Left cardiac atrium (tissue), 4 donors: ENCODE data around the gene C17orf113. TPM values are rescaled to one million over a fixed set of nuclear protein-coding genes. Genes with fewer than 3 reads are reported as not detected.
A peak's percentile ranks its signal among the peaks of the same experiment; 100 is the strongest.

Experiments used
- ATAC-seq, 2 donors: fragments of 200-7000 bp; cut with Tn5 transposase; one replicate each; pipeline ENCODE4 v1.9.1; 2020; ENCODE audit warnings: mild to moderate bottlenecking in 2 of 2, moderate library complexity in 2 of 2
- DNase-seq: peaks from one replicate; pipeline ENCODE4 v3.0.0-alpha.2; 2020
- intact Hi-C, 2 donors: fragments of 100-400 bp; cut with DNase I; formaldehyde crosslinking; loops; one replicate each; pipeline versions ENCODE4 v1.14.1 to v1.15.1; 2022 to 2023
- long read RNA-seq: library from polyadenylated mRNA; unstranded; transcript quantifications from one replicate; pipeline ENCODE4 v2.0.0, GENCODE V29; 2021
- total RNA-seq, 2 donors: library from RNA; stranded (reverse); fragmentation: NEBNext Ultra II Directional; extraction: Animal tissue kit (Norgen Biotek cat#: 25700); gene quantifications; one replicate each; pipeline ENCODE4 v1.2.1, GENCODE V29; 2021
- donor health status: DM: no; HTN: yes; CAD: no.
- donor health status: DM: no; HTN: yes; CAD: no; lungs with severe emphysema.
- donor health status: DM: yes; HTN: yes; CAD: no.
- donor health status: Dilated cardiomyopathy.

The C17orf113 gene
- total RNA-seq: under 1 TPM; 0.68 to 0.94 TPM
- long read RNA-seq: 0 reads

GRCh38 chr17:42050393-42051012 is at the start of gene C17orf113:
Gene C17orf113 (minus strand): TSS chr17:42050601. CDS start chr17:42043376, 7,225 bp downstream.
- peak; percentile 77 to 86 for ATAC-seq
- intact Hi-C loops: no loop called here
- peak; percentile 64 for DNase-seq

- intact Hi-C loops: loop anchor here in 1 of 2 donors (5.0 kb wide), 1 partner anchor 72 kb away; no protein-coding TSS in a partner anchor
- ATAC-seq (no peak), DNase-seq (no peak)
These were observed 48.5 kb upstream of the C17orf113 start for GRCh38 chr17:42098730-42099399.

GRCh38 chr17:42097691-42098631 is 47.6 kb upstream of the C17orf113 start, which contains the start of gene ZNF385C:
Gene ZNF385C (minus strand): TSS chr17:42098473. CDS start chr17:42063056, 35,417 bp downstream.
- DNase-seq (no peak), ATAC-seq (peak in 1 of 2 donors; percentile 41)
- intact Hi-C loops: loop anchor here in 1 of 2 donors (5.0 kb wide), 1 partner anchor 71 kb away; no protein-coding TSS in a partner anchor

GRCh38 chr17:42096360-42097111 is 46.1 kb upstream of the C17orf113 start:
- no peak for ATAC-seq

GRCh38 chr17:42094375-42095069 is 44.1 kb upstream of the C17orf113 start:
- intact Hi-C loops: loop anchor here in 1 of 2 donors (5.0 kb wide), 1 partner anchor 67 kb away; no protein-coding TSS in a partner anchor
- DNase-seq (no peak), ATAC-seq (no peak)

More at GRCh38 chr17:42096360-42097111, 46.1 kb upstream of the C17orf113 start:
- intact Hi-C loops: loop anchor here in 1 of 2 donors (5.0 kb wide), 1 partner anchor 69 kb away; no protein-coding TSS in a partner anchor
- no peak for DNase-seq

- intact Hi-C loops: no loop called here
- no peak for ATAC-seq
- DNase-seq: no peak
These were observed 42.5 kb upstream of the C17orf113 start for GRCh38 chr17:42092939-42093338.

- intact Hi-C loops: no loop called here
- DNase-seq: no peak
- ATAC-seq: no peak
These were observed 40.8 kb upstream of the C17orf113 start for GRCh38 chr17:42090964-42091790.

- intact Hi-C loops: no loop called here
- ATAC-seq (no peak), DNase-seq (no peak)
These were observed 38.3 kb upstream of the C17orf113 start for GRCh38 chr17:42088736-42089135.

- intact Hi-C loops: no loop called here
- ATAC-seq (peak in 1 of 2 donors; percentile 19), DNase-seq (no peak)
These were observed 37.6 kb upstream of the C17orf113 start for GRCh38 chr17:42087736-42088705.

GRCh38 chr17:42087042-42087701 is 36.8 kb upstream of the C17orf113 start:
- intact Hi-C loops: no loop called here
- DNase-seq (no peak), ATAC-seq (no peak)

GRCh38 chr17:42081516-42082129 is 31.2 kb upstream of the C17orf113 start:
- no peak for ATAC-seq
- DNase-seq: no peak
- intact Hi-C loops: no loop called here

- intact Hi-C loops: no loop called here
- no peak for DNase-seq
- ATAC-seq: no peak
These were observed 29.1 kb upstream of the C17orf113 start for GRCh38 chr17:42079541-42079940.

GRCh38 chr17:42078396-42079043 is 28.1 kb upstream of the C17orf113 start:
- ATAC-seq: no peak
- intact Hi-C loops: no loop called here
- no peak for DNase-seq

GRCh38 chr17:42077755-42078154 is 27.4 kb upstream of the C17orf113 start:
- ATAC-seq: no peak
- no peak for DNase-seq
- intact Hi-C loops: no loop called here
